ENCODE results near the gene CDR2.
"Not testable (repeated sequence)": the region's sequence is repeated elsewhere in the genome, so short reads cannot be mapped to it uniquely, and the experiment has no call there.

The CDR2 gene

DNA sequence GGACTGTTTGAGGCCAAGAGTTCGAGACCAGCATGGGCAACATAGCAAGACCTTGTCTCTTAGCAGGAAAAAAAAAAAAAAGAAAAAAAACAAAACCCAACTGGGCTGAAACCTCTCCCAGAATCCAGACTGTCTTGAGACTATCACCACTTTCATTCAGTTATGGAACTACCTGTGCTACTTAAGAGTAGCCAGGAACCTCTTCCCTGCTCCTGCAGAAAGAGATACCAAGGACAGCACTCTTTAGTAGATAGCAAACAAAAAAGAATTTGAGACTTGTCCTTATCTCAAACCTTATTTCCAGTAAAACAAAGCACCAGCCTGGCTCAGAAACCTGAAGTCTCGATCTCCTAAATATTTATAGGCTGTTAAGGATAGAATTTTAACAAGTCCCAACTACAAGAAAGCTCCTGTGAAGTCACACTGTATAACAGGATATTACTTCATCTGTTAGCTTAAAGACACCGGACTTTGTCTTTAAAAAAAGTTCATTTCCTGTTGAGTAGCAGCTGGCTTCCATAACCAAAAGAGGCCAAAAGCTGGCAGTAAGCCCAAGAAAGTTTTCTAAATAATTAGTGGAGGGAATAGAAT lies 5.1 kb downstream of the CDR2 start:
- peak in 1 of 2 experiments; percentile 54 for DNase-seq (ENCODE audit: low read depth in 1 of 2, low spot score in 1 of 2)
- TF ChIP-seq, protein P1, sequence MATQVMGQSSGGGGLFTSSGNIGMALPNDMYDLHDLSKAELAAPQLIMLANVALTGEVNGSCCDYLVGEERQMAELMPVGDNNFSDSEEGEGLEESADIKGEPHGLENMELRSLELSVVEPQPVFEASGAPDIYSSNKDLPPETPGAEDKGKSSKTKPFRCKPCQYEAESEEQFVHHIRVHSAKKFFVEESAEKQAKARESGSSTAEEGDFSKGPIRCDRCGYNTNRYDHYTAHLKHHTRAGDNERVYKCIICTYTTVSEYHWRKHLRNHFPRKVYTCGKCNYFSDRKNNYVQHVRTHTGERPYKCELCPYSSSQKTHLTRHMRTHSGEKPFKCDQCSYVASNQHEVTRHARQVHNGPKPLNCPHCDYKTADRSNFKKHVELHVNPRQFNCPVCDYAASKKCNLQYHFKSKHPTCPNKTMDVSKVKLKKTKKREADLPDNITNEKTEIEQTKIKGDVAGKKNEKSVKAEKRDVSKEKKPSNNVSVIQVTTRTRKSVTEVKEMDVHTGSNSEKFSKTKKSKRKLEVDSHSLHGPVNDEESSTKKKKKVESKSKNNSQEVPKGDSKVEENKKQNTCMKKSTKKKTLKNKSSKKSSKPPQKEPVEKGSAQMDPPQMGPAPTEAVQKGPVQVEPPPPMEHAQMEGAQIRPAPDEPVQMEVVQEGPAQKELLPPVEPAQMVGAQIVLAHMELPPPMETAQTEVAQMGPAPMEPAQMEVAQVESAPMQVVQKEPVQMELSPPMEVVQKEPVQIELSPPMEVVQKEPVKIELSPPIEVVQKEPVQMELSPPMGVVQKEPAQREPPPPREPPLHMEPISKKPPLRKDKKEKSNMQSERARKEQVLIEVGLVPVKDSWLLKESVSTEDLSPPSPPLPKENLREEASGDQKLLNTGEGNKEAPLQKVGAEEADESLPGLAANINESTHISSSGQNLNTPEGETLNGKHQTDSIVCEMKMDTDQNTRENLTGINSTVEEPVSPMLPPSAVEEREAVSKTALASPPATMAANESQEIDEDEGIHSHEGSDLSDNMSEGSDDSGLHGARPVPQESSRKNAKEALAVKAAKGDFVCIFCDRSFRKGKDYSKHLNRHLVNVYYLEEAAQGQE (IDR thresholded peaks at IDR 0.05; ENCODE audit: insufficient replicate concordance, low read depth): peak; percentile 90
- TF ChIP-seq GABPA (IDR thresholded peaks at IDR 0.05; ENCODE audit: low read depth) (peak; percentile 82), POLR2AphosphoS5 (IDR thresholded peaks at IDR 0.05; ENCODE audit: low read depth) (no peak)
- peak overlapping the region; percentile 54 for H3K27ac ChIP-seq (replicated peaks)
- H3K4me3 ChIP-seq (replicated peaks; ENCODE audit: insufficient read depth, low read length): no peak overlapping the region
- no peaks in the 10 kb centered on the region for H3K27me3 ChIP-seq (ENCODE audit: insufficient read depth, poor library complexity, severe bottlenecking)

DNA sequence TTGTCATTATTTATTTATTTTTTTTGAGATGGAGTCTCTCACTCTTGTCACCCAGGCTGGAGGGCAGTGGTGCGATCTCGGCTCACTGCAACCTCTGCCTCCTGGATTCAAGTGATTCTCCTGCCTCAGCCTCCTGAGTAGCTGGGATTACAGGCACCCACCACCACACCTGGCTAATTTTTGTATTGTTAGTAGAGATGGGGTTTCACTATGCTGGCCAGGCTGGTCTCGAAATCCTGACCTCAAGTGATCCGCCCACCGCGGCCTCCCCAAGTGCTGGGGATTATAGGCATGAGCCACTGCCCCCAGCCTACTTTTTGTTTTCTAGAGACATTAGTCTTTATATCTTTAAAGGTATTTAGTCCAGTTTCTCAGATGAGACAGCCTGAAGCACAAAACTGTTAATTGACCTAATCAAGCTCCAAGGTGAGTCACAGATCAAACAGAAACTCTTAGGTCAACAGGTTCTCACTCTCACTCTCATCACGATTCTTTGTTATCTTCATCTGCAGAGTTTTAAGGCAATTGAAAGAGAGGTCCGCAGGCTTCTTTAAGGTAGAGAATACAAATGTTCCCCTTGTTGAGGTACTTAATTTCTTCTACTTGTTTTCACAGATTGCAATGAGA lies 6.1 kb downstream of the CDR2 start:
- not testable (repeated sequence) for H3K4me3 ChIP-seq (replicated peaks; ENCODE audit: insufficient read depth, low read length); H3K27me3 ChIP-seq (ENCODE audit: insufficient read depth, poor library complexity, severe bottlenecking); DNase-seq (ENCODE audit: low read depth in 1 of 2, low spot score in 1 of 2)
- peak overlapping the region; percentile 24 for H3K27ac ChIP-seq (replicated peaks)

DNA sequence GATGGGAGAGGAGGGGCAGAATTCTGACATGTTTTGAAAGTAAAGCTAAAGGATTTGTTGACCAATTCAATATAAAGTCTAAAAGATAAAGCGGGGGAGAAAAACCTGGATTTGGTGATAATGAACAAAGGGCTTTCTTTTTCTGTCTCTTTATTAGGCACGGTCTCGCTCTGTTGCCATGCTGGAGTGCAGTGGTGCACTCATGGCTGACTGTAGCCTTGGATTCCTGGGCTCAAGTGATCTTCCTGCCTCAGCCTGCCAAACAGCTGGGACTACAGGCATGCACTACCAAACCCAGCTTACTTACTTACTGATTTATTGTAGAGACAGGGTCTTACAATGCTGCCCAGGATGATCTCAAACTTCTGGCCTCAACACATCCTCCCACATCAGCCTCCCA lies 7.5 kb downstream of the CDR2 start:
- no peak for DNase-seq (ENCODE audit: low read depth in 1 of 2, low spot score in 1 of 2)
- Histone ChIP-seq H3K27ac (replicated peaks) (no peak overlapping the region), H3K4me3 (replicated peaks; ENCODE audit: insufficient read depth, low read length) (no peak overlapping the region), H3K27me3 (ENCODE audit: insufficient read depth, poor library complexity, severe bottlenecking) (no peaks in the 10 kb centered on the region)
- TF ChIP-seq, protein P1 (IDR thresholded peaks at IDR 0.05; ENCODE audit: insufficient replicate concordance, low read depth): no peak
- TF ChIP-seq SPI1 (IDR thresholded peaks at IDR 0.05; ENCODE audit: borderline replicate concordance, low read depth) (no peak), POLR2AphosphoS5 (IDR thresholded peaks at IDR 0.05; ENCODE audit: low read depth) (no peak), GABPA (IDR thresholded peaks at IDR 0.05; ENCODE audit: low read depth) (no peak)
- TF ChIP-seq, protein P2, sequence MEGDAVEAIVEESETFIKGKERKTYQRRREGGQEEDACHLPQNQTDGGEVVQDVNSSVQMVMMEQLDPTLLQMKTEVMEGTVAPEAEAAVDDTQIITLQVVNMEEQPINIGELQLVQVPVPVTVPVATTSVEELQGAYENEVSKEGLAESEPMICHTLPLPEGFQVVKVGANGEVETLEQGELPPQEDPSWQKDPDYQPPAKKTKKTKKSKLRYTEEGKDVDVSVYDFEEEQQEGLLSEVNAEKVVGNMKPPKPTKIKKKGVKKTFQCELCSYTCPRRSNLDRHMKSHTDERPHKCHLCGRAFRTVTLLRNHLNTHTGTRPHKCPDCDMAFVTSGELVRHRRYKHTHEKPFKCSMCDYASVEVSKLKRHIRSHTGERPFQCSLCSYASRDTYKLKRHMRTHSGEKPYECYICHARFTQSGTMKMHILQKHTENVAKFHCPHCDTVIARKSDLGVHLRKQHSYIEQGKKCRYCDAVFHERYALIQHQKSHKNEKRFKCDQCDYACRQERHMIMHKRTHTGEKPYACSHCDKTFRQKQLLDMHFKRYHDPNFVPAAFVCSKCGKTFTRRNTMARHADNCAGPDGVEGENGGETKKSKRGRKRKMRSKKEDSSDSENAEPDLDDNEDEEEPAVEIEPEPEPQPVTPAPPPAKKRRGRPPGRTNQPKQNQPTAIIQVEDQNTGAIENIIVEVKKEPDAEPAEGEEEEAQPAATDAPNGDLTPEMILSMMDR (IDR thresholded peaks at IDR 0.05; ENCODE audit: insufficient read depth, low read length): no peak

DNA sequence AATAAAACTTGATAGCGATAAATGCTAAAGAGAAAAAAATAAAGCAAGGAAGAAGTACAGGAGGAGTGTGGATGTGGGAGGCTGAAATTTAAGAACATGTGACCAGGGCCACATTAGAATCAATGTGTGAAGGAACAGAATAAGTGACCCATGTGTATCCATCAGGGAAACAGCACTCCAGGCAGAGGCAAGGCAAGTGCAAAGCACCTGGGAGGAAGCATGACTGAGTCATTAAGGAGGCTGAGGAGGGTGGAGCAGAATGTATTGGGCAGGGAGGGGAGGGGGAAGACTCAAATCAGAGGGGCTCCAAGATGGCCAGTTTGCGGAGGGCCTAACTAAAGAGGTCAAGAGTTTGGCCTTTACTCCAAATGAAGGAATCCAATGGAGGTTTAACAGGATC lies 8.0 kb downstream of the CDR2 start:
- H3K27ac ChIP-seq (replicated peaks): no peak overlapping the region
- no peak for DNase-seq (ENCODE audit: low read depth in 1 of 2, low spot score in 1 of 2)
- no peak overlapping the region for H3K4me3 ChIP-seq (replicated peaks; ENCODE audit: insufficient read depth, low read length)
- no peak for TF ChIP-seq SPI1 (IDR thresholded peaks at IDR 0.05; ENCODE audit: borderline replicate concordance, low read depth)
- TF ChIP-seq POLR2AphosphoS5 (IDR thresholded peaks at IDR 0.05; ENCODE audit: low read depth): no peak
- TF ChIP-seq, protein P2 (IDR thresholded peaks at IDR 0.05; ENCODE audit: insufficient read depth, low read length): no peak
- TF ChIP-seq GABPA (IDR thresholded peaks at IDR 0.05; ENCODE audit: low read depth): no peak
- TF ChIP-seq, protein P1 (IDR thresholded peaks at IDR 0.05; ENCODE audit: insufficient replicate concordance, low read depth): no peak
- no peaks in the 10 kb centered on the region for H3K27me3 ChIP-seq (ENCODE audit: insufficient read depth, poor library complexity, severe bottlenecking)
